GM19240 (cell line): ENCODE results near the gene PSORS1C2.
"Not testable (repeated sequence)": the region's sequence is repeated elsewhere in the genome, so short reads cannot be mapped to it uniquely, and the experiment has no call there.

Experiments
- DNase-seq: peaks from one replicate; pipeline ENCODE4 v3.0.0; 2011; ENCODE audit warnings: low spot score; ENCODE audit not compliant: insufficient read length

The PSORS1C2 gene

GRCh38 chr6:31165986-31166385 is 27.1 kb upstream of the PSORS1C2 start:
- no peak for DNase-seq

- DNase-seq = peak; percentile 57
Observed at GRCh38 chr6:31165064-31165832, 26.4 kb upstream of the PSORS1C2 start.

GRCh38 chr6:31164475-31165063 is 25.7 kb upstream of the PSORS1C2 start:
- not testable (repeated sequence) for DNase-seq

GRCh38 chr6:31163922-31164321 is 25.1 kb upstream of the PSORS1C2 start:
- no peak for DNase-seq

GRCh38 chr6:31162463-31163165 is 23.7 kb upstream of the PSORS1C2 start:
- DNase-seq = no peak

- DNase-seq = no peak
Observed at GRCh38 chr6:31161216-31162126, 22.6 kb upstream of the PSORS1C2 start.

- no peak for DNase-seq
Observed at GRCh38 chr6:31158863-31159855, 20.3 kb upstream of the PSORS1C2 start.

GRCh38 chr6:31158140-31158862 is 19.4 kb upstream of the PSORS1C2 start, which contains the start of gene TCF19:
TSS of gene TCF19 (plus strand) at chr6:31158589. CDS start at chr6:31159470, 881 bp downstream.
- DNase-seq = peak; percentile 98

GRCh38 chr6:31157513-31158139 is 18.8 kb upstream of the PSORS1C2 start, which contains the start of gene CCHCR1:
TSS of gene CCHCR1 (minus strand) at chr6:31157802. CDS start at chr6:31157600, 202 bp downstream.
- DNase-seq = no peak

- DNase-seq = no peak
Observed at GRCh38 chr6:31156641-31157040, 17.8 kb upstream of the PSORS1C2 start.

GRCh38 chr6:31154436-31154835 is 15.6 kb upstream of the PSORS1C2 start:
- DNase-seq = no peak

- DNase-seq = no peak
Observed at GRCh38 chr6:31152781-31153180, 13.9 kb upstream of the PSORS1C2 start.

- no peak for DNase-seq
Observed at GRCh38 chr6:31149827-31150447, 11.1 kb upstream of the PSORS1C2 start.

GRCh38 chr6:31145386-31145785 is 6.5 kb upstream of the PSORS1C2 start:
- DNase-seq = no peak

- DNase-seq = no peak
Observed at GRCh38 chr6:31144970-31145340, 6.1 kb upstream of the PSORS1C2 start.

GRCh38 chr6:31144296-31144969 is 5.6 kb upstream of the PSORS1C2 start:
- DNase-seq = no peak

- DNase-seq = no peak
Observed at GRCh38 chr6:31143148-31143547, 4.3 kb upstream of the PSORS1C2 start.

- no peak for DNase-seq
Observed at GRCh38 chr6:31142361-31142761, 3.5 kb upstream of the PSORS1C2 start.
